IMR-90 (cell line): ENCODE measurements around the gene RXRG.

Source experiments
- CTCF ChIP-seq: conservative IDR thresholded peaks from 2 replicates; pipeline ENCODE4 v1.5.1; 2012; ENCODE audit warnings: mild to moderate bottlenecking, low read depth, low read length, improper control_type of control experiment
- FOS ChIP-seq: fragments of 150-350 bp; IDR thresholded peaks from 2 replicates; pipeline ENCODE4 v1.6.1; 2016; ENCODE audit warnings: low read depth, low read length
- MAZ ChIP-seq: IDR thresholded peaks from 2 replicates; pipeline ENCODE4 v1.6.1; 2012; ENCODE audit warnings: low read depth, mild to moderate bottlenecking, low read length, improper control_type of control experiment, moderate library complexity, borderline replicate concordance
- NFE2L2 ChIP-seq: fragments of 150-350 bp; IDR thresholded peaks from 2 replicates; pipeline ENCODE4 v1.6.1; 2016; ENCODE audit warnings: low read depth, mild to moderate bottlenecking, low read length
- POLR2A ChIP-seq: IDR thresholded peaks from 2 replicates; pipeline ENCODE4 v1.6.1; 2012; ENCODE audit warnings: mild to moderate bottlenecking, low read depth, low read length
- RAD21 ChIP-seq: IDR thresholded peaks from 2 replicates; pipeline ENCODE4 v1.6.1; 2012; ENCODE audit warnings: low read length, improper control_type of control experiment
- RCOR1 ChIP-seq: IDR thresholded peaks from 2 replicates; pipeline ENCODE4 v1.6.1; 2012; ENCODE audit warnings: mild to moderate bottlenecking, low read length, improper control_type of control experiment; ENCODE audit not compliant: insufficient replicate concordance
- RFX5 ChIP-seq: IDR thresholded peaks from 2 replicates; pipeline ENCODE4 v1.8.0; 2012; ENCODE audit warnings: low read depth, mild to moderate bottlenecking, low read length, moderate library complexity
- SMC3 ChIP-seq: fragments of 150-350 bp; IDR thresholded peaks from 2 replicates; pipeline ENCODE4 v1.6.1; 2016; ENCODE audit warnings: low read depth, mild to moderate bottlenecking, antibody characterized with exemption, low read length, moderate library complexity

- TF ChIP-seq SMC3 (no peak), CTCF (no peak), FOS (no peak), RCOR1 (no peak), NFE2L2 (no peak), RAD21 (no peak), RFX5 (no peak), POLR2A (no peak), MAZ (no peak)
These were observed 22.8 kb upstream of the RXRG start for GRCh38 chr1:165467706-165468105.
